GM18517 (cell line): ENCODE data around the gene MAT2B.

Experiments used
- ATAC-seq: cut with Tn5 transposase; IDR thresholded peaks from one replicate; pipeline ENCODE4 v1.9.1; 2021; ENCODE audit warnings: mild to moderate bottlenecking, moderate library complexity; ENCODE audit not compliant: unreplicated experiment

MAT2B gene

DNA sequence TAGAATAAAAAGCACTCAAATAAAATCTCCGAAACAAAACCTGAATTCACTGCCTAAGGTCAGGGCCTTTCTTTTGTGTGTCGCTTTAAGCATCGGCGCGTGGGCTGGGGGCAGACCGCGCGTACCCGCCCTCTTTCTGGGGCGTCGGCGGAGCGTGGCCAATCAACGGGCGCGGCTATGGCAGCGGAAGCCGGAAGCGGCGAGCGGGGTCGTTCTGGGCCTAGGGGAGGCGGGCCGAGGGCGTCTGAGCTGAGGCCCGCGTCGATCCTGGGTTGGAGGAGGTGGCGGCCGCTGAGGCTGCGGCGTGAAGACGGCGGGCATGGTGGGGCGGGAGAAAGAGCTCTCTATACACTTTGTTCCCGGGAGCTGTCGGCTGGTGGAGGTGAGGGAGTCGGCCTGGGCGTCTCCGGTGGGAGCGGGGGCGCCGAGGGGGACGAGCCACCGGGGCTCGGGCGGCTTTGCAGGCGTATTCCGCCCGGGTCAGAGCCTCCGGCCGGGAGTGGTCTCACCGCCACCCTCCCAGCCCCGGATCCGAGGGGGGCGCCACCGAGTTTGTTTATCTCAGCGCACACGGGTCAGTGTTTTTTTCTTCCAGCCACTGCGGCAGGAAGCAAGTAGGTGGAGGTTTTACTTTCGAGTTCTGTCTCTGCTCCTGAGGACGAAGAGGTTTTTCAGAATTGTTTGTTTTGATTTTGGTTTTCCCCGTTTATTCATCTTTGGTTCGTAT lies at the start of gene MAT2B:
Gene MAT2B (plus strand): TSS at position 252 of the 727 bp plus-strand sequence. CDS start 68 bp downstream, at position 320.
- ATAC-seq = peak; percentile 90

- ATAC-seq = no peak
These were observed 49.3 kb upstream of the MAT2B start for GRCh38 chr5:163456029-163456589.

- ATAC-seq = no peak
These were observed 48.6 kb upstream of the MAT2B start for GRCh38 chr5:163456840-163457239.

DNA sequence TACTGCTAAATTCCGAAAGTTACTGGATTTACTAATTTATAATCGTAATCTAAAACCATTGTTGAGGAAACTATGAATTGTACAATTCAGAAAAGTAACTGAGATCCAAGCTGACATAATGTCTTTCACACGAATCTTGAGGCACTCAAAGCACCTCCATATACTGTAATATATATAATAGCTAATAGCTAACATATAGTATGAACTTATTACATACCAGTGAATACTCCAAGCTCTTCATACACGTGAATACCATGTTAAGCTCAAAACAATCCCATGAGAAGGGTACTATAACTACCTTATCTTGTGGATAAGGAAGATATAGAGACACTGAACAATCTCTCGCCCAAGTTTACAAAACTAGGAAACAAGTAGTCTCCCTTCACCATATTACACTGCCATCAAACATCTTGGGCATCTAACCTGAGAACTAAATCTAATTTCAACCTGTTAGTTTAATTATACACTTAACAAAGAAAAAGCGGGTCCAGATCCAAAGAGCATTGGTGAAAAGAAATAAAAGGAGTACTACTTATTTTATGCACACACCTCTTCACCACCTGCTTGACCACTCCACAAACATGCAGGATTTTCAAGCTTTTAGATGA lies 46.5 kb upstream of the MAT2B start:
- no peak for ATAC-seq

GRCh38 chr5:163459462-163459818 lies 46.0 kb upstream of the MAT2B start:
- peak; percentile 6 for ATAC-seq

GRCh38 chr5:163459819-163460561 lies 45.4 kb upstream of the MAT2B start, which contains the start of gene NUDCD2:
Gene NUDCD2 (minus strand): TSS chr5:163460102. CDS start chr5:163460050, 52 bp downstream.
- ATAC-seq = peak; percentile 64

- ATAC-seq = no peak
These were observed 44.8 kb upstream of the MAT2B start, which contains the start of gene HMMR for GRCh38 chr5:163460562-163461171. Gene HMMR (plus strand): TSS chr5:163460632. CDS start chr5:163460693, 61 bp downstream.

GRCh38 chr5:163463063-163463435 lies 42.4 kb upstream of the MAT2B start:
- no peak for ATAC-seq

DNA sequence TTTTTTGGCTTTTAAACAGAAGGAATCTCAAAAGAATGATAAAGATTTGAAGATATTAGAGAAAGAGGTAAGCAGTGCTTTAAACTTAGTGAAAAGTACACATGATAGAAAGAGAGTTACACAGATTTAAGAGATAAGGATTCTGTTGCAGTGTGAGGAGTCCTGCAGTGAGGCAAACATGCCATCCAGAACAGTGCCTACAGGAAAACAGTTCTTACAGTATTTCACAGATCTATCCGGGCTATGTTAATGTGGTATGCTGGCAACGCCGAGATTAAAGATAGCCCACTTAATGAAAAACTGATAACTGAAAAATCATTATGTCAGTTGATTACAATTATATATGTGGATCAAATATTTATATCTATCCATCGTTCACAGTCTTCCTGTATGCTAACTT lies 37.7 kb upstream of the MAT2B start:
- no peak for ATAC-seq

DNA sequence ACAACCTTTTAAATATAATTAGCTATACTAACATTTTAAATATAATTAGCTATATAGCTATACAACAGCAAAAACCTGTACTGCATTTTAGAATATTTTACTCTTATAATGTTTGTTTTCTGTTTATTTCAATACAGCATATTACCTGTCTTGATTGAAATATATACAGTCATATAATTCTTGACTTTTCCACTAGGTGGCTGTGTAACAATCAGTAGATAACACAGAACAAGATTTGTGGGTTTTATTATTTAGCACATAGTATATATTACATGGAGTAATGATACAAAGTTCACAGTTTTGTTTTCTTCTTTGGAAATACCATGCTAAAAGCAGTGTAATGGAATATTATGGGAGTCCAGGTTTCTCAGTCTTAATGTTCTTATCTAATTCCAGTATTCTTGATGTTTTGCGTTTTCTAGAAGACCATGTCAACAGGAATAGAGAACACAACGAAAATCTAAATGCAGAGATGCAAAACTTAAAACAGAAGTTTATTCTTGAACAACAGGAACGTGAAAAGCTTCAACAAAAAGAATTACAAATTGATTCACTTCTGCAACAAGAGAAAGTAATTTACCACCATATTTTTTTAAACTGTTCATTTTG lies 31.7 kb upstream of the MAT2B start:
- peak; percentile 77 for ATAC-seq

DNA sequence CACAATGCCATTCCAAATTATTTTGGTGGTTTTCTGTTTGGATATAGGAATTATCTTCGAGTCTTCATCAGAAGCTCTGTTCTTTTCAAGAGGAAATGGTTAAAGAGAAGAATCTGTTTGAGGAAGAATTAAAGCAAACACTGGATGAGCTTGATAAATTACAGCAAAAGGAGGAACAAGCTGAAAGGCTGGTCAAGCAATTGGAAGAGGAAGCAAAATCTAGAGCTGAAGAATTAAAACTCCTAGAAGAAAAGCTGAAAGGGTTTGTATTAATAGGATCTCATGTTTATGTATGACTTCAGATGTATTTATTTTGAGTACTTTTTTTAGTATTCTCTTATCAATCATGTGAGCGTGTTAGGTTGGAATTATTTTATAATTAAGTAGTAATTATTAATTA lies 30.0 kb upstream of the MAT2B start:
- no peak for ATAC-seq

- ATAC-seq = no peak
These were observed 27.1 kb upstream of the MAT2B start for GRCh38 chr5:163478126-163478981.

DNA sequence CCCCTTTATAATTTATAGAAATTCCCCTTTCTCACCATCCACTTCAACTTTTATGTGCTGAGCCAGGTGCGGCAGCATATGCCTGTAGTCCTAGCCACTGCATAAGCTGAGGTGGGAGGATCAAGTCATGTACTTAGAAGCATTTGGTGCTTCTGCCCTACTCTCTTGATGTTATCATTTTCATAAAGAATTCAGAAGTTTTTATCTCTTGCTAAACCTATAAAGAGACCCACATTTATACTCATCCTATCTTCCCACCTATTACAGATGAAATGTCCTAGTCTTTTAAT lies 26.5 kb upstream of the MAT2B start:
- ATAC-seq = no peak

DNA sequence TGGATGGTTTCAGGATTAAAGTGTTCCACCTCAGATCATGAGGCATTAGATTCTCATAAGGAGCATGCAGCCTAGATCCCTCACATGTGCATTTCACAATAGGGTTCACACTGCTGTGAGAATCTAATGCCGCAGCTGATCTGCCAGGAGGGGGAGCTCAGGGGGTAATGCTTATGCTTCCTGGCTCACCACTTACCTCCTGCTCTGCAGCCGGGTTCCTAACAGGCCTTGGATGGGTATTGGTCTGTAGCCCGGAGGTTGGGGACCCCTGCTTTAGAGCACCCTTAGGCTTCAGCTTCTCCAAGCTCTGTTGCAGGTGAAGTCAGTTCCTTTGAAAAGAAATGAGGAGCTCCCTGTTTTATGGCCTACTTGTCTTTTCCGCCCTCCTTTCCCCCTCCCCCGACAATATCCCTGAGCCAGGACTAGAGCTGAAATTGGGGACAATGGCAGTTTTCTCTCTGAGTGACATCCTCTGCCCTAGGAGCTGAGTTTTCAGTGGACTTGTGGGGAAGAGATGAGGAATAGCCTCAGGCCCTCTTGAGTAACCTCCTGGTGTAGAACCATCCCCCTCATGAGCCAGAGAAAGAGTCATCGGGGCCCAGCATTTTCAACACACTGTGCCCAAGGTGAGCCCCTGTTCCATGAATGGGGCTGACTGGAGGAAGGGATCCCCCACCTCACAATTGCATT lies 16.2 kb upstream of the MAT2B start:
- ATAC-seq = no peak

- no peak for ATAC-seq
These were observed 15.7 kb upstream of the MAT2B start for GRCh38 chr5:163489745-163490075.

DNA sequence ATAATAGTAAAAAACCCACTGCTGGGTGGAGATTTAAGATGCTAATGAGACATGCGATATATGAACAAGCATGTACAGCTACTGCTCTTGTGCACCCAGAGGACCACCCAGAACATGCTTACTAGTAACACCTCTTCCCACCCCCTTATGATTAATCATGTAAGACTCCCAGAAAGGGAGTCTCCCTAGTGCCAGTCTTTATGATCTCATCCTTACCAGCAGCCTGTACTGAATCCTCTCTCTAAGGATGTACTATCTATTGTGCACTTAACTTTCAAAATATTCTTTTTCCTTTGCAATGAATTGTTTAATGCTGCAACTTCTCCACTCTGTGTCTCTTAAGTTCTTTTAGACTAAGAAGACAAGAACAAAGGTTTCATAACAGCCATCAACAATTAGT lies 9.1 kb upstream of the MAT2B start:
- no peak for ATAC-seq

GRCh38 chr5:163497315-163497714 lies 8.1 kb upstream of the MAT2B start:
- peak; percentile 67 for ATAC-seq

DNA sequence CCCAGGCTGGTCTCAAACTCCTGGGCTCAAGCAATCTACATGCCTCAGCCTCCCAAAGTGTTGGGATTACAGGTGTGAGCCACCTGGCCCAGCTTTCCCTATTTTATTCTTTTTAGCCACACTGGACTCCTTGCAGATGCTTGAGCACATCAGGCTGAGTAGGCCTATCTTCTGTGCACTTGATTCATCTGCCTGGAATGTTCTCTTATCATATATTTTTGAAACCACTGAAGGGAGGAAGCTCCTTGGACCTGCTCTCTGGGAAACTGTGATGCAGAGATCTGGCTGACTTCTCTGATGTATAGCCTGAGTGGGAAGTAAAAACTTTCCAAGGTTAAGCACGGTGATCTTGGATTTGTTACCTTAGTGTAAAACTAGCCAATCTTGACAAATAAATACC lies 6.5 kb upstream of the MAT2B start:
- no peak for ATAC-seq

DNA sequence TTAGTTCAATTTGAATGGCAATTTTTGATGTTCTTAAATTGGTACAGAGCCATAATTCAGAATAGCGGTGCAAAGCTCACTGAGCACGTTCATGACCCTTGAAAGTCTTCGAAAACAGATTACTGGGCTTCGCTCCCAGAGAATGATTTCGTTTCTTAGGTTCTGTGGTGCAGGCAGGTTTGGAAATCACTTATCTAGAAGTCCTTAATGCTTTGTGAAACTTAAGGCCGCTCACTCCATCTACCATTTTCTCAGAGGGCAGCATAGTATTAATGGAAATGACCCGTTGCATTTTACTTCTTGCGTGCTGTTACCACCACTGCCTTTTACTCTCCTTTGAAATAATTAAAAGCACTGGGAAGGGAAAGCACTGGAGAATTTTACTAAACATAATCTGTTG lies 2.9 kb upstream of the MAT2B start:
- no peak for ATAC-seq
